A549 (cell line): ENCODE measurements around the gene THEM4.

Experiments used
- CHD2 ChIP-seq: fragments of 150-350 bp; IDR thresholded peaks from 2 replicates; pipeline ENCODE4 v1.6.1; 2014; ENCODE audit warnings: low read length; ENCODE audit not compliant: partially characterized antibody
- RAD21 ChIP-seq, 2 experiments: fragments of >200 bp in 1 of 2; sonication (Bioruptor Twin) in 1 of 2; formaldehyde crosslinking in 1 of 2; IDR thresholded peaks in 1 of 2; conservative IDR thresholded peaks in 1 of 2; 2 replicates in 1 of 2; 3 replicates in 1 of 2; pipeline ENCODE4 v1.6.1; 2012 to 2018; ENCODE audit warnings: inconsistent platforms in 1 of 2
- REST ChIP-seq: fragments of 200-600 bp; sonication (generic); IDR thresholded peaks from 2 replicates; pipeline ENCODE4 v1.6.1; 2016; ENCODE audit warnings: antibody characterized with exemption, mild to moderate bottlenecking, moderate library complexity

- TF ChIP-seq RAD21 (conservative IDR thresholded peaks at IDR 0.05 in 1 of 2, IDR thresholded peaks at IDR 0.05 in 1 of 2), result no peak
- TF ChIP-seq CHD2, result no peak
- no peak for TF ChIP-seq REST
Observed at GRCh38 chr1:151828921-151829320, 80.4 kb downstream of the THEM4 start.
